HG02759 (cell line): Measurements from ENCODE around the gene GPS2.
A peak's percentile ranks its signal among the peaks of the same experiment; 100 is the strongest.

Experiments used
- ATAC-seq: cut with Tn5 transposase; IDR thresholded peaks from one replicate; pipeline ENCODE4 v1.9.1; 2021; ENCODE audit warnings: mild to moderate bottlenecking, moderate library complexity; ENCODE audit not compliant: unreplicated experiment

The GPS2 gene

DNA sequence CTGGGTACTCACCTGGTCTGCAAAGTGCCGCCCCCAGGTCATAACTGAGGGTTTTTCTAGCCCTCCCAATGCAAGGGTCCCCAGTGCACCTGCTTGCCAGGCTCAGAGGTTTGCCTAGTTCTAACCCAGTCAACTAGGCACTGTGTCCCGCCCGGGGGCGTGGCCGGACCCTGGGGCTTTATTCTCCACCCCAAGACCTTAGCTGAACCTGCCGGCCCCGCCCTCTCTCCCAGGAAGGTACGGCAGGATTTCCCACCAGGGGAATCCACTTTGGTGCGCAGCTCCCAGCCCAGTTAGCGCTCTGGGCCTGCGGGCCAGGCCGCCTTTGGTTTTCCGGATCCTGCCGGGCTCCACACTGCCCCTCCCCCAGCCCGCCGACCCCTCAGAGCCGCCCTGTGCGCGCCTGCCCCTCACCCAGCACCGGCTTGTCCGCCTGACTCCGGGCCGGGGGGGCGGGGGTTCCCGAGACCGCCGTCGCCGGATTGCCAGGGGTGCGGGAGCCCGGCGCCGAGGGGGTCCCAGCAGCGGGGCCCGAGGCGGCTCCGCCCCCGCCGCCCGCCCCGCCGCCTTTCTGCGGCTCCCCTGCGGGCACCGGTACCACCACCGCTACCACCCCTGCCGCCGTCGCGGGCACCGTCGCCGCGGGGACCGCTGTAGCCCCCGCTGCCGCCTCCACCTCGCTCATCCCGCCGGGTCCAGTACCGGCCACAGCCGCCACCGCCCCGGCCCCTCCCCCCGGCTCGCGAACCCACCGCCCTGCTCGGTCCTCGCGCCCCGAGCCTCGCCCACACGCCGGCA, 21.1 kb downstream of the GPS2 start:
- ATAC-seq = no peak

DNA sequence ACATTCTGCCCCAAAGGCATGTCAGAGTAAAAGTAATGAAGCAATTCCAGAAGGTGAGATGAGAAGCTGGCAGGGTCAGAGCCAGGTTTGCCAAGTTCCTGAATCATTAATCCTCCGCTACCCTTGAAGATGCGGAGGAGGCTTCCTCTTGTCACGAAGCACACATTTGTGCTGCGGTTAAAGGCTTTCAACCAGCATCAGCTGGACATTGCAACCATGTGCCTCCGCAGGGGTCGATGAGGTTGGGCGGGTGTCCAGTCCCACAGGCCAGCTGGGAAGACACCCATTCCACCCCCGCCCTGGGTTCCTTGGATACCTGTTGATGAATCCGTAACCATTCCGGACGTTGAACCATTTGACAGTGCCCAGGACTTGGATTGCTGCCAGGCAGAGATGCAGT, 22.0 kb downstream of the GPS2 start:
- ATAC-seq = no peak

DNA sequence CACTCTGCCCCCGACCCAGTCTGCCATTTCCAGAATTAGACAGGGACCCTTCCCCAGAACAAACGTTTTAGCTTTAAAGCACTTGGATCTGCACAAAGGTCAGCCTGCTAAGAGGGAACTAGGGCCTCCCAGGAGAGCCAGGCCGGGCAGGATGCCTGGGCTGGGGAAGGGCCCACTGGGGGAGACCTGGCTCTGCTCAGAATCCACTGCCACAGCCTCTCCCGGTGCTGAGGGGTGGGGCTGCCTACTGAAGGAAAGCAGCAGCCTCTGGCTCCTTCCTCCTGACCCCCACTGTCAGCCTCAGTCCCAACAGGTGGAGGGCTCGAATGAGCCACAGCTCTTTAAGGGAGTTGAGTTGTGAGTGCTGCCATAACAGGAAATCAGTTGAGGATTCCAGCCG, 22.4 kb downstream of the GPS2 start:
- ATAC-seq = no peak

DNA sequence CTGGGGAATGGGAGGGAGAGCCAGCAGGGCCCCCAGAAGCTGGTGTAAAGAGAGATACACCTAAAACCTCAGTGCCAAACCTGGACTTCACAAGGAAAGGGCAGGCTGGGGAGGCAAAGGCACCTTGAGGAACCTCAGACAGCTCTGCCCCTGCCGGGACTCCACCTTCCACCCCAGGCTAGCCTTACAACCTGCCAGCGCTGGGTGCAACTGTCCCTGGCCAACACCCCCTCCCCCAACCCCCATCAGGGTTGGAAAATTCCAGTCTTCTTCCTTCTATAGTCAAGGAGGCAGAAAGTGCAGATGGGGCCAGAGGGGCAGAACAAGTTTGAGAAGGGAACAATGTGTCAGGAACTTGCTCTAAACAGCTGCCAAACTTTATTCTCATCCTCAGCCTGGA, 23.0 kb downstream of the GPS2 start:
- ATAC-seq = no peak

DNA sequence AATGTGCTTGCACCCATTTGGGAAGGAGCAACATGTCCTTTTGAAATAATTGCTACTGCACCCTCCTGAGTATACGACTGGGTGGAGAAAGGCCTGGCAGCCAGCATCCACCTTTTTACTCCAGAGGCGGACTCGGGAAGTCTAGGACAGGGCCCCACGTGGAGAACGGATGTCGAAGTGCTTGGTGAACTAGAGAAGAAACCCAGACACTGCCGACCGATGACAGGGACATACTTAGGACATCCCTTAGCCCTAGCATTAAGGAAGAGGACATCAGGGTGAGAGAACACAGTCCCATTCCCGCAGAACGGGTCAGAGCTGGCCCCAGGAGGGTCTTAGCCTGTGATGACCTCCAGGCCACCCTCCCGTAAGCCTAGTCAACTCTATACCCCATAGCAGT, 24.5 kb downstream of the GPS2 start:
- no peak for ATAC-seq

DNA sequence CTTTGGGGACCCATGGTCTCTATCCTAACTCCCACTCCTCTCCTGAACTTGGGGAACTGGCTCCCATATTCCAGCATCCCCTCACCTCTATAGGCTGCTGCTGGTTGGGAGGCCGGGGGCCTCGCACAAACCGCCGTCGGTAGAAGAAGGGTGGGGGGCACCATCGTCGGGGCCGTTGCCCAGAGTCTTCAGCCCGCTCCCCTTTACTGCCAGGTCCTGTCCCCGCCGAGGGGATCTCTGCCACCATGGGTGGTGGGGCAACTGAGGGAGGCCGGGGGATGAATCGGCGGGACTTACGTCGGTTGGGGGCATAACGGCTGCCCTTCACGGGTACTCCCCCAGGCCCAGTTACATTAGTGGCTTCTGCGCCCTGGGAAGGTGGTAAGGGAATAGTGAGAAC, 25.0 kb downstream of the GPS2 start:
- ATAC-seq = no peak

DNA sequence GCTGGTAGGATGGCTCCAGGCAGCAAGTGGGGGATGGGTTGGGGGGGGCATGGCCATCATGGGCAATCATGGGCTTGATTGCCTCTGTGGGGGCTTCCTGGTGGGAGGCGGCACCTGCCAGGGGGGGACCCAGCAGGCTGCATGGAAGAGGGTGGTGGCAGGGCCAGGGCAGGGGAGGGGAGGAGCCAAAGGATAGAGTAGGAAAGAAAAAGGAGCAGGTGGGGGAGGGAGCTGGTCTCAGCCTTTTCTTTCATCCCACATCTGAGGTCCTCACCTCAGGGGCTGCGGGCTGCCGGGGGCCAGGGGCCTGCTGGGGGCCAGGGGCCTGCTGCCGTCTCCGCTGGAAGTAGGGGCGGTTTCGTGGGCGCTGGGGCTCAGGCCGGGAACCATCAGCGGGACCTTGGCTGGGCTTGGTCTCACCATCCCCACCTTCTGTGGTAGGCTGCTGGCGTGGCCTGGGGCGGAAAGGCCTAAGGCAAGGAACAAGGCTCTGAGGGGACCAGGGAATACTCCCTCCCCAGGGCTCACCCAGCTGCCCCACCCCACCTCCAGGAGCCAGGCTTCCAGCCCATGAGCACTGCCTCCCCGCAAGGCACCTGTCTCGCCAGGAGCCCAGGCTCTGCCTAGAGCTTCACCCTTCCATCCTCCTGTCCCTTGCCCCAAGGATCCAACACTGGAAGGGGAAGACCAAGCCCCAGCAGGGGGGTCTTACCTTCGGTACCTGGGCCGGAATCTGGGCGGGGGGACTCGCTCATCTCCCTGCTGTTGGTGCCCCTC, 25.7 kb downstream of the GPS2 start:
- no peak for ATAC-seq

DNA sequence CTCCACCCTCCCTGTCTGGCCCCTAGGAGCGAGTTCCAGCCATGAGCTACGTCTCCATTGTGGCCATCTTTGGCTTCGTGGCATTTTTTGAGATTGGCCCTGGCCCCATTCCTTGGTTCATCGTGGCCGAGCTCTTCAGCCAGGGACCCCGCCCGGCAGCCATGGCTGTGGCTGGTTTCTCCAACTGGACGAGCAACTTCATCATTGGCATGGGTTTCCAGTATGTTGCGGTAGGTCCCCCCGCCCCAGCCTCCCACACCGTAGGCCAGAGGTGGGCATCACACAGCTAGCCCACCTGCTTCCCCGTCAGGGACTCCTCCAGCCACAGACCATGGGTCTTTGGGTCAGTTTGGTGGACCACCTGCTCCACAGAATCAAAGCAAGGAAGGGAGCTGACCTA, 29.5 kb downstream of the GPS2 start:
- no peak for ATAC-seq

DNA sequence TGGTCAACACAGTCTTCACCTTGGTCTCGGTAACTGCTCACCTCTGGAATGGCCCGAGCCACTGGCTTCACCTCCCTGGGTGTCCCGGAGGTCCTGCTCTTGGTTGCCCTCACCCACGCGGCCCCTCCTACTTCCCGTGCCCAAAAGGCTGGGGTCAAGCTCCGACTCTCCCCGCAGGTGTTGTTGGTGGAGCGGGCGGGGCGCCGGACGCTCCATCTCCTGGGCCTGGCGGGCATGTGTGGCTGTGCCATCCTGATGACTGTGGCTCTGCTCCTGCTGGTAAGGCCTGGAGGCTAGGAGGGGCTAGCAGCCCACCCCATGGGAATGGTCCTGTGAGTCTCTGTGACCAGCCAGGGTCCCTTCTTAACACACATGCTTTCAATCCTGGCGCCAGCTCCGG, 30.2 kb downstream of the GPS2 start:
- no peak for ATAC-seq

DNA sequence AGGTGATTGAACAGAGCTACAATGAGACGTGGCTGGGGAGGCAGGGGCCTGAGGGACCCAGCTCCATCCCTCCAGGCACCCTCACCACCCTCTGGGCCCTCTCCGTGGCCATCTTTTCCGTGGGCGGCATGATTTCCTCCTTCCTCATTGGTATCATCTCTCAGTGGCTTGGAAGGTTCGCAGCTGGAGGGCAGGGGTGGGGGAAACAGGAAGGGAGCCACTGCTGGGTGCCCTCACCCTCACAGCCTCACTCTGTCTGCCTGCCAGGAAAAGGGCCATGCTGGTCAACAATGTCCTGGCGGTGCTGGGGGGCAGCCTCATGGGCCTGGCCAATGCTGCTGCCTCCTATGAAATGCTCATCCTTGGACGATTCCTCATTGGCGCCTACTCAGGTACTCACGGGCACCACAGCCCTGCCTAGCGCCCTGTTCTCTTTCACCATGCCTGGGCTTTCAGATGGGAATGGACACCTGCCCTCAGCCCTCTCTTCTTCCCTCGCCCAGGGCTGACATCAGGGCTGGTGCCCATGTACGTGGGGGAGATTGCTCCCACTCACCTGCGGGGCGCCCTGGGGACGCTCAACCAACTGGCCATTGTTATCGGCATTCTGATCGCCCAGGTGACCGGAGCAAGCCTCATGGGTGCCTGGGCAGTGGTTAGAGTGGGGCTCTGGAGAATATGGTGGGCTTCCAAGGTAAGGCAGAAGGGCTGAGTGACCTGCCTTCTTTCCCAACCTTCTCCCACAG, 31.5 kb downstream of the GPS2 start:
- ATAC-seq = no peak

DNA sequence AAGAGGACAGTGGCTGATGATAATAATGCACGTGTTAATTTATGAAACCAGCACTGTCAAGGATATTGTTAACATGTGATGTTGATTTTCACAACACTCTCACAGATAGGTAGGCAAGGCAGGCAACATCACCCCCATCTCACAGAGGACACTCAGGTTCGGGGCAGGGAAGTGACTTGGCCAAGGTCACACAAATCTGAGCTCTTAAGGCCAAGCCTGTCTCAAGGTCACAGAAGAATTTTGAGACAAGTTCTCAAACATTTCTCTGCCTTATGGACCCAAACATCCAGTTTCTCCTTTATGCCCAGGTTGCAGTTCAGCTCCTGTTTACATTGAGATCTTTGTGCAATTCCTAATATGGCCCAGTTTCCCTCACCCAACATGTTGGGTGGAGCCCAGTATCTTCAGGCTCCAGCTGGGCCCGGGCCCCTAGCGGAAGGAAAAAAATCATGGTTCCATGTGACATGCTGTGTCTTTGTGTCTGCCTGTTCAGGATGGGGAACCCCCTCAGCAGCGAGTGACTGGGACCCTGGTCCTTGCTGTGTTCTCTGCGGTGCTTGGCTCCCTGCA, 32.3 kb downstream of the GPS2 start:
- no peak for ATAC-seq

DNA sequence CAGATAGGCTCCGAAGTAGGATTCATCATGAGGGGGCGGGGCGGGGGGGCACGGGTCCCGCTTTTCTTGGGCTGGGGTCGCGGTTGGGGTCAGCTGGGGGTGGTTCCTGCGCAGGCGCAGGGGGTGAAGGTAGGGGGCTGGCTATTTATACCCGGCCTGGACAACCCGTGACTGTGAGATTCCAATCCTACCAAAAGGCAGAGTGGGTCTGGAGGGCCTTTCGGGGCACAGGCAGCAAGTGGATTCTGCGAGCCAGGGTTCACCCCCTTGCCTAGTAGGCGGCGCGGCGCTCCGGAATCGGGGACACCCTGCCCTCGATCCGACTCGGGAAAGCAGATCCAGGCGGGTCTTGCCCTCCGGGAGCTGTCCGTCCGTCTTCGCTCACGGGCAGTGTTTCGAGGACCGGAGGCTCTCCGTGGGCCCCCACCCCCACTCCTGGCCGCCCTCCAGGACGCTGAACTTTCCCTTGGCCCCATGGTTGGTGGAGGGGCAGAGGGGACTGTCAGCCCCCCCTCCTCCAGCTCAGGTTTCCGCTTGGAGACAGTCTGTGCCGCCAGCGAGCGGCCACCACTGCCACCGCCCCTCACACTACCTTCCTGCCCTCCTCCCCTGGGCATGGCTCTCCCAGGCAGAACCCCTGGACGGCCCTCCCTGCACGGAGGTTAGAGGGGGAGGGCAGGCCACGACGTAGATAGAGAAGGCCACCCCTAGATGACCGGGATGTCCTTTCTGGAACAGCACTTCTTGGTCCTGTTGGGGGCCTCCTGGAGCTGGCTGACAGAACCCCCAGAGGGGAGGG, 33.0 kb downstream of the GPS2 start:
- no peak for ATAC-seq

DNA sequence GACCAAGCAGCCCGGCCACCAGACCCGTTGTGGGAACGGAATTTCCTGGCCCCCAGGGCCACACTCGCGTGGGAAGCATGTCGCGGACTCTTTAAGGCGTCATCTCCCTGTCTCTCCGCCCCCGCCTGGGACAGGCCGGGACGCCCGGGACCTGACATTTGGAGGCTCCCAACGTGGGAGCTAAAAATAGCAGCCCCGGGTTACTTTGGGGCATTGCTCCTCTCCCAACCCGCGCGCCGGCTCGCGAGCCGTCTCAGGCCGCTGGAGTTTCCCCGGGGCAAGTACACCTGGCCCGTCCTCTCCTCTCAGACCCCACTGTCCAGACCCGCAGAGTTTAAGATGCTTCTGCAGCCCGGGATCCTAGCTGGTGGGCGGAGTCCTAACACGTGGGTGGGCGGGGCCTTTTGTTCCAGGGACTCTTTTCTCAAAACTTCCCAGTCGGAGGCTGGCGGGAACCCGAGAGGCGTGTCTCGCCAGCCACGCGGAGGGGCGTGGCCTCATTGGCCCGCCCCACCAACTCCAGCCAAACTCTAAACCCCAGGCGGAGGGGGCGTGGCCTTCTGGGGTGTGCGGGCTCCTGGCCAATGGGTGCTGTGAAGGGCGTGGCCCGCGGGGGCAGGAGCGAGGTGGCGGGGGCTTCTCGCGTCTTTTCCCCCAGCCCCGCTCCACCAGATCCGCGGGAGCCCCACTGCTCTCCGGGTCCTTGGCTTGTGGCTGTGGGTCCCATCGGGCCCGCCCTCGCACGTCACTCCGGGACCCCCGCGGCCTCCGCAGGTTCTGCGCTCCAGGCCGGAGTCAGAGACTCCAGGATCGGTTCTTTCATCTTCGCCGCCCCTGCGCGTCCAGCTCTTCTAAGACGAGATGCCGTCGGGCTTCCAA, 33.8 kb downstream of the GPS2 start, which contains the start of gene SLC2A4:
TSS of gene SLC2A4 (plus strand) at position 645 of the 879 bp plus-strand sequence. CDS start at position 862, 217 bp downstream.
- ATAC-seq = peak; percentile 72

DNA sequence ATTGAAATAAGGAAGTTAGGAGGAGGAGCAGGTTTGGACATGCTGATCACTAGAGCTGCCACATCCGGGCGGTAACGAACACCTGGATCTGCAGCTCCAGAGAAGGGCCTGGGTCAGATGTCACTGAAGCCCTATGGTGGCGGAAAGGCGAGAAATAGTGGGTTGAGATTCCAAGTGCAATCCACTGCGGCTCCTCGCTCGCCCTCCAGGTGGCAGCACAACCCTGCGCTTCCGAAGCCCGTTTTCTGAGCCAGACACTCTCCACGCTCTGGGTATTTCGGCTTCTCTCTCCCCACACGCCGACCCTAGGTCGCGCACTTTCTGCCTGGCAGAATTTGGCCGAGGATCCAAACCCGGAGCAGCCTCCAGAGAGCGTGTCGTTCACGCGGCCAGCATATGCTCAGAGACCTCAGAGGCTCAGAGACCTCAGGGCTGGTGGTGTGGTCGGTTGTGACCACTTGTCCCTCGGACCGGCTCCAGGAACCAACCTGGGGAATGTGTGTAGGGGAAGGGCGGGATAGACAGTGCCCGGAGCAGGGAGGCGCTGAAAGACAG, 34.6 kb downstream of the GPS2 start:
- peak; percentile 64 for ATAC-seq

DNA sequence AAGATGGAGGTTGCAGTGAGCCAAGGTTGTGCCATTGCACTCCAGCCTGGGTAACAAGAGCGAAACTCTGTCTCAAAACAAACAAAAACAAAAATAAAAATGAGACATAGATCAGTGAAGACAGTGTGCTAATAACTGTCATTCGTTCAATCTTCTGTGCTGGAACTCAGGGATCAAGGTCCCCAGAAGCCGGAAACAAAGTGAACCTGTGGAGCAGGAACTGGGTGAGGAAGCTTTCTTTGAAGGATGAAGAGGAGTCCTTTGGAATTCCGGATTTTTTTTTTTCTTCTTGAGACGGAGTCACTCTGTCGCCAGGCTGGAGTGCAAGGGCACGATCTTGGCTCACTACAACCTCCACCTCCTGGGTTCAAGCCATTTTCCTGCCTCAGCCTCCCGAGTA, 35.7 kb downstream of the GPS2 start:
- no peak for ATAC-seq

DNA sequence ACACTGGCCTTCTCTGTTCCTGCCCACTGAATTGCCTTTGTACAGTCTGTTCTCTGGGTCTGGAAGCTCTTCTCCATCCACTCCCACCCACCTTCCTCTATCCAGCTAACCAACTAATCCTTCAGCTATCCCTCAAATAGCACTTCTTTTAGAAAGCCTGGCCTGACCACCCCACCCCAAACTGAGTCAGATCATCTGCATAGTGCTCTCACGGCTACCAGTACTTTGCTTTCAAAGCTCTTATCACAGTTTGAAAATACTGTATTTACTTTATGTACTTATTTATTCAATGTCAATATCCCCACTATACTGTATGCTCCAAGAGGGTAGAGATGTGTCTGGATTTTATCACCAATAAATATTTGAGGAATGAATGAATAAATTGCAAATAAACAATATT, 48.4 kb downstream of the GPS2 start:
- no peak for ATAC-seq

DNA sequence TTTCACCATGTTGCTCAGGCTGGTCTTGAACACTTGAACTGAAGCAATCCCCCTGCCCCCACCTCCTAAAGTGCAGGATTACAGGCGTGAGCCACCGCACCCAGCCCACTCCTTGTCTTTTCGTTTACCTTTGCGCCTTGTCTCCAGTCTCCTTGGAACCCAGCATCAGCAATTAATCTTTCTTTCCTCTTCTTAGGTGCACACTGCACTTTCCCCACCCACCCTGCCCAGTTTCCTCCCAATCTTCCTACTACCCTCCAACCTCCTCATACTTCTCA, 51.4 kb downstream of the GPS2 start:
- ATAC-seq = no peak

DNA sequence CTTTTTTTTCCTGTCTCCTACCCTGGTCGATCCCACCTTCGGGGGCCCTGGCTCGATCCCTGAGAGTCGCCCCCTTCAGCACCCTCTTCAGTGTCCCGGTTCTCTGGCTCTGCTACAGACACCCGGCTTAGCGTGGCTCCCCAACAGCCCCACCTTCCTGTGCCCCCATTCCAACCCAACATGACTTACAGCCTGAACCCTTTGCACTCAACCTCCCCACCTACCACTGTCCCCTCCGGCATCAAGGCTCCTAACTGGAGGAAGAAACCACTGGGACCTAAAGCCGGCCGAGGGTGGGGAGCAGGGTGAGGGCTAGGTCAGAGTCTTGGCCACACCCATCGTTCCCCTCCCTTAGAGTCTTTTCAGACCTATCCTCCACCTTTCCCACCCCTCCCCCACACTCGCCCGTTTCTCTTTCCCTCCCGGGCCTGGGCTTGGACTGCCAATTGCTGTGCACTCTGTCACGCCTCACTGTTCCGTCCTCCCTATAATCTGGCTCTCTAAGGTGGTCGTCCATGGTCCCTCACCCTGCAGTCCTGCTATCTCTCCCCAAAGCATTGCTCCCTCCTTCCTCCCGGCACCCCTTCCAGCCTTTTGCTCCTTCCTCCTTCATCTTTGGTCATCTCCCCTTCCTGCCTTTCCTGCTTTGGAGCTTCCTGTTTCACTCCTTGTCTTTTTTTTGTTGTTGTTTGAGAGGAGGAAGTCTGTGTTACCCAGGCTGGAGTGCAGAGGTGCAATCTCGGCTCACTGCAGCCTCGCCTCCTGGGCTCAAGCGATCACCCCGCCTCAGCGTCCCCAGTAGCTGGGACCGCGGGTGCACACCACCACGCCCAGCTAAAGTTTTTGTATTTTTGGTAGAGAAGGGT, 52.0 kb downstream of the GPS2 start:
- no peak for ATAC-seq
